Gastroesophageal sphincter (tissue), 4 donors: ENCODE measurements around the gene KCNC4. TPM values are rescaled to one million over a fixed set of nuclear protein-coding genes. Genes with fewer than 3 reads are reported as not detected.

ENCODE experiments used
- ATAC-seq: fragments of 150-250 bp; one replicate; pipeline ENCODE4 v1.9.1; 2016; ENCODE audit warnings: mild to moderate bottlenecking, moderate library complexity
- H3K27ac ChIP-seq, 4 donors: fragments of 200-600 bp; sonication (generic) in 3 of 4; 1 replicate in 3 of 4; 2 replicates in 1 of 4; pipeline ENCODE4 v1.5.1; 2016 to 2019
- H3K27me3 ChIP-seq: fragments of 200-600 bp; sonication (generic); one replicate; pipeline ENCODE4 v1.5.1; 2019
- H3K36me3 ChIP-seq, 2 donors: fragments of 200-600 bp; sonication (generic); one replicate each; pipeline ENCODE4 v1.5.1; 2019; ENCODE audit warnings: control low read depth in 1 of 2
- H3K4me1 ChIP-seq, 3 donors: fragments of 200-600 bp; sonication (generic); 1 replicate in 2 of 3; 2 replicates in 1 of 3; pipeline ENCODE4 v1.5.1; 2016 to 2019; ENCODE audit warnings: control low read depth in 2 of 3
- H3K4me3 ChIP-seq, 2 donors: fragments of 200-600 bp; sonication (generic); one replicate each; pipeline ENCODE4 v1.5.1; 2019; ENCODE audit warnings: mild to moderate bottlenecking in 1 of 2, moderate library complexity in 1 of 2
- H3K9me3 ChIP-seq, 3 donors: fragments of 200-600 bp; sonication (generic); one replicate each; pipeline ENCODE4 v1.5.1; 2017 to 2019; ENCODE audit warnings: control low read depth in 2 of 3
- CTCF ChIP-seq, 4 experiments: fragments of 200-600 bp in 2 of 4; fragments of 450-650 bp in 2 of 4; sonication (generic) in 1 of 4; IDR thresholded peaks; one replicate each; pipeline ENCODE4 v1.5.1; 2017 to 2019; ENCODE audit warnings: antibody characterized with exemption in 4 of 4, mild to moderate bottlenecking in 2 of 4, moderate library complexity in 2 of 4
- EP300 ChIP-seq: sonication (generic); formaldehyde crosslinking; IDR thresholded peaks from one replicate; pipeline ENCODE4 v1.6.1; 2017; ENCODE audit warnings: antibody characterized with exemption, mild to moderate bottlenecking
- POLR2A ChIP-seq, 2 donors: fragments of 450-650 bp; IDR thresholded peaks; one replicate each; pipeline ENCODE4 v1.6.1; 2017; ENCODE audit warnings: antibody characterized with exemption in 2 of 2, mild to moderate bottlenecking in 2 of 2, moderate library complexity in 1 of 2
- POLR2AphosphoS5 ChIP-seq: sonication (generic); formaldehyde crosslinking; IDR thresholded peaks from one replicate; pipeline ENCODE4 v1.6.1; 2017; ENCODE audit warnings: antibody characterized with exemption
- WGBS, 2 donors: methylation state at CpG; one replicate each; pipeline ENCODE4 v1.1.5; 2018; ENCODE audit warnings: low coverage in 1 of 2; 5-methylcytosine and 5-hydroxymethylcytosine counted together
- total RNA-seq, 4 donors: library from RNA; depleted of rRNA; stranded (reverse); fragments of >200 nt; gene quantifications; one replicate each; pipeline ENCODE4 v1.1.0, GENCODE V29; 2016

The KCNC4 gene
- total RNA-seq, 4 donors from 2014 or later = 9.0 to 16.0 (median 13.4) TPM

GRCh38 chr1:110233861-110234260 lies 23.7 kb downstream of the KCNC4 start:
- Histone ChIP-seq H3K4me1 (no peaks in the 10 kb centered on the region), H3K27ac (no peak overlapping the region), H3K27me3 (no peaks in the 10 kb centered on the region), H3K9me3 (peaks cover 0 to 15% (median 0%) of the 10 kb centered on the region in 3 donors), H3K36me3 (peaks cover 0 to 67% of the 10 kb centered on the region in 2 donors), H3K4me3 (no peak overlapping the region)
- WGBS, 2 donors = no CpG with 5 or more reads among the region's 2 CpGs
- TF ChIP-seq POLR2A (IDR thresholded peaks at IDR 0.05) (no peak), EP300 (no peak), POLR2AphosphoS5 (no peak), CTCF (IDR thresholded peaks at IDR 0.05) (no peak)
- no peak for ATAC-seq

GRCh38 chr1:110234691-110235090 lies 24.6 kb downstream of the KCNC4 start:
- H3K4me1 ChIP-seq = no peaks in the 10 kb centered on the region
- TF ChIP-seq POLR2AphosphoS5 = no peak
- TF ChIP-seq POLR2A (IDR thresholded peaks at IDR 0.05) = no peak
- no peak for TF ChIP-seq EP300
- TF ChIP-seq CTCF (IDR thresholded peaks at IDR 0.05) = no peak
- H3K27me3 ChIP-seq = no peaks in the 10 kb centered on the region
- no peak for ATAC-seq
- 79% methylated on average over 3 of the region's 5 CpGs; no CpG with 5 or more reads in 1 of the 2 donors for WGBS, 2 donors
- H3K9me3 ChIP-seq = peaks cover 0 to 15% (median 0%) of the 10 kb centered on the region in 3 donors
- no peak overlapping the region for H3K4me3 ChIP-seq
- H3K27ac ChIP-seq = no peak overlapping the region
- peaks cover 0 to 59% of the 10 kb centered on the region in 2 donors for H3K36me3 ChIP-seq

- H3K9me3 ChIP-seq = peaks cover 0 to 15% (median 0%) of the 10 kb centered on the region in 3 donors
- ATAC-seq = no peak
- H3K27ac ChIP-seq = peak overlapping the region in 1 of 4 donors; percentile 10
- no peak overlapping the region for H3K4me3 ChIP-seq
- peaks cover 0 to 52% of the 10 kb centered on the region in 2 donors for H3K36me3 ChIP-seq
- no peaks in the 10 kb centered on the region for H3K27me3 ChIP-seq
- 41 to 60% methylated on average over 1 to 10 of the region's 13 CpGs for WGBS, 2 donors
- no peak for TF ChIP-seq EP300
- no peak for TF ChIP-seq POLR2AphosphoS5
- no peak for TF ChIP-seq CTCF (IDR thresholded peaks at IDR 0.05)
- no peak for TF ChIP-seq POLR2A (IDR thresholded peaks at IDR 0.05)
- H3K4me1 ChIP-seq = no peaks in the 10 kb centered on the region
Measured at GRCh38 chr1:110235181-110235833, 25.2 kb downstream of the KCNC4 start.

GRCh38 chr1:110235834-110236682 lies 25.9 kb downstream of the KCNC4 start:
- 71 to 73% methylated on average over 3 to 11 of the region's 11 CpGs for WGBS, 2 donors
- no peak for ATAC-seq
- Histone ChIP-seq H3K9me3 (peaks cover 0 to 15% (median 0%) of the 10 kb centered on the region in 3 donors), H3K36me3 (peaks cover 0 to 45% of the 10 kb centered on the region in 2 donors), H3K27ac (no peak overlapping the region), H3K4me1 (no peaks in the 10 kb centered on the region), H3K4me3 (no peak overlapping the region), H3K27me3 (no peaks in the 10 kb centered on the region)
- TF ChIP-seq POLR2A (IDR thresholded peaks at IDR 0.05) (no peak), EP300 (no peak), POLR2AphosphoS5 (no peak), CTCF (IDR thresholded peaks at IDR 0.05) (no peak)
